GM12873 (cell line): ENCODE data around the gene CYP27C1.

Source experiments
- CTCF ChIP-seq: IDR thresholded peaks from 2 replicates; pipeline ENCODE4 v1.5.1; 2012; ENCODE audit warnings: low read depth, mild to moderate bottlenecking, moderate library complexity, low read length, control low read depth; ENCODE audit not compliant: insufficient read depth; ENCODE audit errors: missing control alignments

The CYP27C1 gene

GRCh38 chr2:127220102-127220767 is at the start of gene CYP27C1:
Gene CYP27C1 (minus strand): TSS chr2:127220299. CDS start chr2:127220270, 29 bp downstream.
- no peak for TF ChIP-seq CTCF

- no peak for TF ChIP-seq CTCF
These were observed 41.8 kb upstream of the CYP27C1 start for GRCh38 chr2:127261804-127262406.

- no peak for TF ChIP-seq CTCF
These were observed 39.3 kb upstream of the CYP27C1 start for GRCh38 chr2:127259355-127259754.

GRCh38 chr2:127256866-127257265 is 36.8 kb upstream of the CYP27C1 start:
- no peak for TF ChIP-seq CTCF

- no peak for TF ChIP-seq CTCF
These were observed 36.3 kb upstream of the CYP27C1 start for GRCh38 chr2:127256381-127256780.

GRCh38 chr2:127255721-127256120 is 35.6 kb upstream of the CYP27C1 start:
- no peak for TF ChIP-seq CTCF

- no peak for TF ChIP-seq CTCF
These were observed 35.0 kb upstream of the CYP27C1 start for GRCh38 chr2:127255146-127255545.
